Measurements from ENCODE around the gene PFKFB4. TPM values are rescaled to one million over a fixed set of nuclear protein-coding genes. Genes with fewer than 3 reads are reported as not detected.

The PFKFB4 gene
- total RNA-seq, 1 donor from 2014 or later = 11.5 TPM

GRCh38 chr3:48505968-48506504 is 50.6 kb downstream of the PFKFB4 start:
- TF ChIP-seq CTCF (IDR thresholded peaks at IDR 0.05; ENCODE audit: unreplicated experiment) = no peak
- H3K4me3 Mint-ChIP-seq (ENCODE audit: unreplicated experiment) = no peak overlapping the region
- H3K27ac Mint-ChIP-seq (ENCODE audit: unreplicated experiment) = peak overlapping the region; percentile 14
- peaks cover 2% of the 10 kb centered on the region for H3K27me3 Mint-ChIP-seq (ENCODE audit: unreplicated experiment)
- no peaks in the 10 kb centered on the region for H3K9me3 Mint-ChIP-seq (ENCODE audit: unreplicated experiment)
- no peak for DNase-seq (ENCODE audit: low spot score)
- peaks cover 11% of the 10 kb centered on the region for H3K36me3 Mint-ChIP-seq (ENCODE audit: low read depth, unreplicated experiment)
- H3K4me1 Mint-ChIP-seq (ENCODE audit: unreplicated experiment) = peaks cover 41% of the 10 kb centered on the region

GRCh38 chr3:48505146-48505545 is 51.5 kb downstream of the PFKFB4 start:
- Mint-ChIP-seq H3K4me1 (ENCODE audit: unreplicated experiment) (peaks cover 45% of the 10 kb centered on the region), H3K4me3 (ENCODE audit: unreplicated experiment) (peak overlapping the region; percentile 73), H3K27ac (ENCODE audit: unreplicated experiment) (no peak overlapping the region), H3K27me3 (ENCODE audit: unreplicated experiment) (peaks cover 2% of the 10 kb centered on the region), H3K36me3 (ENCODE audit: low read depth, unreplicated experiment) (peaks cover 16% of the 10 kb centered on the region), H3K9me3 (ENCODE audit: unreplicated experiment) (no peaks in the 10 kb centered on the region)
- no peak for TF ChIP-seq CTCF (IDR thresholded peaks at IDR 0.05; ENCODE audit: unreplicated experiment)
- DNase-seq (ENCODE audit: low spot score) = no peak

- peak; percentile 73 for DNase-seq (ENCODE audit: low spot score)
- Mint-ChIP-seq H3K27ac (ENCODE audit: unreplicated experiment) (peak within 1 kb of the TSS; percentile 67), H3K9me3 (ENCODE audit: unreplicated experiment) (no peaks in the 10 kb centered on the region), H3K36me3 (ENCODE audit: low read depth, unreplicated experiment) (peaks cover 19% of the 10 kb centered on the region), H3K4me1 (ENCODE audit: unreplicated experiment) (peaks cover 47% of the 10 kb centered on the region), H3K4me3 (ENCODE audit: unreplicated experiment) (peak within 1 kb of the TSS; percentile 92), H3K27me3 (ENCODE audit: unreplicated experiment) (peaks cover 2% of the 10 kb centered on the region)
- no peak for TF ChIP-seq CTCF (IDR thresholded peaks at IDR 0.05; ENCODE audit: unreplicated experiment)
Observed at GRCh38 chr3:48504051-48504946, 52.3 kb downstream of the PFKFB4 start, which contains the start of gene SHISA5. SHISA5 (minus strand) TSS chr3:48504174; CDS start chr3:48504094, 80 bp downstream.

- Mint-ChIP-seq H3K27me3 (ENCODE audit: unreplicated experiment) (peaks cover 2% of the 10 kb centered on the region), H3K9me3 (ENCODE audit: unreplicated experiment) (no peaks in the 10 kb centered on the region), H3K36me3 (ENCODE audit: low read depth, unreplicated experiment) (peaks cover 21% of the 10 kb centered on the region), H3K4me1 (ENCODE audit: unreplicated experiment) (peaks cover 47% of the 10 kb centered on the region), H3K27ac (ENCODE audit: unreplicated experiment) (peak overlapping the region; percentile 67), H3K4me3 (ENCODE audit: unreplicated experiment) (peak overlapping the region; percentile 92)
- TF ChIP-seq CTCF (IDR thresholded peaks at IDR 0.05; ENCODE audit: unreplicated experiment) = no peak
- DNase-seq (ENCODE audit: low spot score) = peak; percentile 31
Observed at GRCh38 chr3:48503401-48504050, 53.1 kb downstream of the PFKFB4 start.
